HUES6 (cell line): Measurements from ENCODE around the gene PDE11A.

Source experiments
- H3K27ac ChIP-seq: 2 replicates; pipeline ENCODE4 v1.7.0; 2013; ENCODE audit warnings: low read depth, mild to moderate bottlenecking, low read length, inconsistent platforms
- H3K27me3 ChIP-seq: 2 replicates; pipeline ENCODE4 v1.6.1; 2013; ENCODE audit warnings: low read length; ENCODE audit not compliant: control insufficient read depth, insufficient read depth
- H3K36me3 ChIP-seq: 2 replicates; pipeline ENCODE4 v1.6.1; 2013; ENCODE audit warnings: low read length; ENCODE audit not compliant: control insufficient read depth, insufficient read depth
- H3K4me1 ChIP-seq: 2 replicates; pipeline ENCODE4 v1.6.1; 2013; ENCODE audit warnings: low read length; ENCODE audit not compliant: control insufficient read depth, insufficient read depth
- H3K4me3 ChIP-seq: 2 replicates; pipeline ENCODE4 v1.5.1; 2013; ENCODE audit warnings: low read depth, low read length
- H3K9ac ChIP-seq: one replicate; pipeline ENCODE4 v1.6.1; 2013; ENCODE audit warnings: mild to moderate bottlenecking, low read length
- H3K9me3 ChIP-seq: 2 replicates; pipeline ENCODE4 v1.6.1; 2013; ENCODE audit warnings: low read depth, low read length; ENCODE audit not compliant: control insufficient read depth, insufficient read depth

Gene PDE11A

GRCh38 chr2:177758591-177759371 is 313.8 kb downstream of the PDE11A start:
- no peaks in the 10 kb centered on the region for H3K9me3 ChIP-seq
- peaks cover 20% of the 10 kb centered on the region for H3K4me1 ChIP-seq
- no peak overlapping the region for H3K27ac ChIP-seq
- H3K9ac ChIP-seq: no peak overlapping the region
- H3K4me3 ChIP-seq: no peak overlapping the region
- no peaks in the 10 kb centered on the region for H3K36me3 ChIP-seq
- peaks cover 23% of the 10 kb centered on the region for H3K27me3 ChIP-seq

- no peak overlapping the region for H3K27ac ChIP-seq
- H3K4me1 ChIP-seq: peaks cover 18% of the 10 kb centered on the region
- no peak overlapping the region for H3K4me3 ChIP-seq
- H3K27me3 ChIP-seq: 0 out of 2 replicates have a peak, but pooled peaks cover 2% of the 10 kb centered on the region
- no peak overlapping the region for H3K9ac ChIP-seq
- H3K36me3 ChIP-seq: no peaks in the 10 kb centered on the region
- H3K9me3 ChIP-seq: no peaks in the 10 kb centered on the region
Observed at GRCh38 chr2:177756336-177756735, 316.2 kb downstream of the PDE11A start.

- peaks cover 18% of the 10 kb centered on the region for H3K4me1 ChIP-seq
- 0 out of 2 replicates have a peak, but pooled peaks cover 4% of the 10 kb centered on the region for H3K27me3 ChIP-seq
- no peak overlapping the region for H3K4me3 ChIP-seq
- no peaks in the 10 kb centered on the region for H3K36me3 ChIP-seq
- no peak overlapping the region for H3K27ac ChIP-seq
- H3K9ac ChIP-seq: no peak overlapping the region
- no peaks in the 10 kb centered on the region for H3K9me3 ChIP-seq
Observed at GRCh38 chr2:177754492-177754873, 318.1 kb downstream of the PDE11A start.

- Histone ChIP-seq H3K9ac (no peak overlapping the region), H3K9me3 (no peaks in the 10 kb centered on the region), H3K27me3 (0 out of 2 replicates have a peak, but pooled peaks cover 4% of the 10 kb centered on the region), H3K27ac (no peak overlapping the region), H3K36me3 (no peaks in the 10 kb centered on the region), H3K4me3 (no peak overlapping the region), H3K4me1 (peaks cover 18% of the 10 kb centered on the region)
Observed at GRCh38 chr2:177753682-177754491, 318.7 kb downstream of the PDE11A start.

GRCh38 chr2:177748360-177748759 is 324.2 kb downstream of the PDE11A start:
- Histone ChIP-seq H3K36me3 (no peaks in the 10 kb centered on the region), H3K9me3 (no peaks in the 10 kb centered on the region), H3K9ac (no peak overlapping the region), H3K27ac (no peak overlapping the region), H3K27me3 (peaks cover 50% of the 10 kb centered on the region), H3K4me3 (no peak overlapping the region), H3K4me1 (0 out of 2 replicates have a peak, but pooled peaks cover 1% of the 10 kb centered on the region)

- no peaks in the 10 kb centered on the region for H3K36me3 ChIP-seq
- no peak overlapping the region for H3K27ac ChIP-seq
- peaks cover 60% of the 10 kb centered on the region for H3K27me3 ChIP-seq
- H3K4me3 ChIP-seq: no peak overlapping the region
- no peaks in the 10 kb centered on the region for H3K9me3 ChIP-seq
- H3K4me1 ChIP-seq: no peaks in the 10 kb centered on the region
- no peak overlapping the region for H3K9ac ChIP-seq
Observed at GRCh38 chr2:177747384-177747783, 325.2 kb downstream of the PDE11A start.

- no peak overlapping the region for H3K27ac ChIP-seq
- no peaks in the 10 kb centered on the region for H3K36me3 ChIP-seq
- H3K4me1 ChIP-seq: no peaks in the 10 kb centered on the region
- no peak overlapping the region for H3K4me3 ChIP-seq
- H3K27me3 ChIP-seq: peaks cover 70% of the 10 kb centered on the region
- no peak overlapping the region for H3K9ac ChIP-seq
- no peaks in the 10 kb centered on the region for H3K9me3 ChIP-seq
Observed at GRCh38 chr2:177746358-177746757, 326.2 kb downstream of the PDE11A start.

GRCh38 chr2:177745531-177745930 is 327.0 kb downstream of the PDE11A start:
- no peaks in the 10 kb centered on the region for H3K9me3 ChIP-seq
- no peaks in the 10 kb centered on the region for H3K36me3 ChIP-seq
- H3K27me3 ChIP-seq: peaks cover 78% of the 10 kb centered on the region
- H3K4me3 ChIP-seq: no peak overlapping the region
- no peak overlapping the region for H3K27ac ChIP-seq
- H3K4me1 ChIP-seq: no peaks in the 10 kb centered on the region
- H3K9ac ChIP-seq: no peak overlapping the region

- H3K27me3 ChIP-seq: peaks cover 100% of the 10 kb centered on the region
Observed at GRCh38 chr2:177742851-177743250, 329.7 kb downstream of the PDE11A start.

GRCh38 chr2:177741866-177742265 is 330.7 kb downstream of the PDE11A start:
- Histone ChIP-seq H3K9me3 (no peaks in the 10 kb centered on the region), H3K27me3 (peaks cover 96% of the 10 kb centered on the region), H3K4me3 (no peak overlapping the region)

More at GRCh38 chr2:177742851-177743250, 329.7 kb downstream of the PDE11A start:
- Histone ChIP-seq H3K36me3 (no peaks in the 10 kb centered on the region), H3K9me3 (no peaks in the 10 kb centered on the region), H3K4me3 (no peak overlapping the region), H3K27ac (no peak overlapping the region), H3K4me1 (no peaks in the 10 kb centered on the region), H3K9ac (no peak overlapping the region)

GRCh38 chr2:177740700-177741099 is 331.9 kb downstream of the PDE11A start:
- Histone ChIP-seq H3K27me3 (peaks cover 95% of the 10 kb centered on the region), H3K27ac (no peak overlapping the region), H3K4me3 (no peak overlapping the region), H3K4me1 (no peaks in the 10 kb centered on the region), H3K9ac (no peak overlapping the region), H3K36me3 (no peaks in the 10 kb centered on the region), H3K9me3 (no peaks in the 10 kb centered on the region)

More at GRCh38 chr2:177741866-177742265, 330.7 kb downstream of the PDE11A start:
- Histone ChIP-seq H3K4me1 (no peaks in the 10 kb centered on the region), H3K9ac (no peak overlapping the region), H3K27ac (no peak overlapping the region), H3K36me3 (no peaks in the 10 kb centered on the region)
